GM18867 (cell line): Measurements from ENCODE around the gene FRMD7.
A peak's percentile ranks its signal among the peaks of the same experiment; 100 is the strongest.

Source experiments
- ATAC-seq: cut with Tn5 transposase; IDR thresholded peaks from one replicate; pipeline ENCODE4 v1.9.1; 2021; ENCODE audit warnings: mild to moderate bottlenecking, moderate library complexity; ENCODE audit not compliant: unreplicated experiment

FRMD7 gene

GRCh38 chrX:132037479-132037993 lies 90.3 kb downstream of the FRMD7 start:
- ATAC-seq = no peak

DNA sequence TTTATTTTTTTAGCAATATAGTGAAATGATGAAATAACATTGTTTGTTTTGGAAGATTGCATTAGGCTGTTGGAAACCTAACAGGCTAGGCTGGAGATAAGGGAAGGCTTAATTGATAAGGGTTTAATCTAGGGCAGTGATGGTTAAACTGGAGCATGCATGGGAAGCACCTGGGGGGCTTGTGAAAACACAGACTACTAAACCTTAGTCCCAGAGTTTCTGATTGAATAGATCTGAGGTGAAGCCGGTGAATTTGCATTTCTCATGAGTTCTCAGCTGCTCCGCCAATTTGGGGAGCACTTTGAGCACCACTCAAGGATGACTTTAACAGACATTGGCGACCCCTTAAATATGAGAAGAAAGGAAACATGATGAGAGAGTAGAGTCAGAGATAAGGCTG lies 93.2 kb downstream of the FRMD7 start:
- peak; percentile 56 for ATAC-seq

DNA sequence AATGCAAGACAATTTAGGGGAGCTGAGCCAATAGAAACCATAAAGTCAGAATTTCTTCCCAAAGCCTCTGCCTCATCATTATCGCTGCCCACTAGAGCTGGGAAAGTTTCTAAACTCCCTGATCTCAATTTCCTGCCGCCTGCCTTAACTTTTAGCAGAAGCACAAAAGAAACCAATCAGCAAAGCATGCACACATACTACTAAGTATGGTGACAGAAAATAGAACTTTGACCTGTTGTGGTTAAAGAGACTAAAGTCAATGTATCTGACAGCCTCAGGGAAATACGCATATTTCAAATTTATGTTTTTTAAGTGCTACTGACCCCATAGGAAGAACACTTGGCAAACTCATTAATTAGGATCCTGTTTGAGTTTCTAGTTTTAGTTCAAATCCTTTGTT lies 94.7 kb downstream of the FRMD7 start:
- ATAC-seq = peak; percentile 62

DNA sequence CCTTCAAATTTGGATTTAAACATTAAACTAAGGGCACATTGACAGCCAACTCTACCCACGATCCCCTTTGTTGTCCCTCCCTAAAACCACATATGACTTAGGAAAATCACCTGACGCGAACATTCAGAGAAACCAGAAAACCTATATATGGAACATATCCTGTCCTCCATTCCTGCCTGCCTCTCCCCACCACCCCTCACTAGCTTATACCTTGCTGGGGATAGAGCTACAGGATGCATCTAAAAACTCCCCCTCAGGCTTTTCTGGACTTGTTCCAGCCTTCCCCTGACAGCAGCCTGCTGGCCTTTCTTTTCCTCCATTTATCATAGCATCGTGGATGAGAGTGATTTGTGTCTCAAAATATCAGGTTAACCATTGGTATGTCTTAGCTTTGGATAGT lies 96.0 kb downstream of the FRMD7 start:
- ATAC-seq = no peak

GRCh38 chrX:132030264-132030663 lies 97.6 kb downstream of the FRMD7 start:
- ATAC-seq = no peak
